ENCODE data around the gene PRIMA1.

DNA sequence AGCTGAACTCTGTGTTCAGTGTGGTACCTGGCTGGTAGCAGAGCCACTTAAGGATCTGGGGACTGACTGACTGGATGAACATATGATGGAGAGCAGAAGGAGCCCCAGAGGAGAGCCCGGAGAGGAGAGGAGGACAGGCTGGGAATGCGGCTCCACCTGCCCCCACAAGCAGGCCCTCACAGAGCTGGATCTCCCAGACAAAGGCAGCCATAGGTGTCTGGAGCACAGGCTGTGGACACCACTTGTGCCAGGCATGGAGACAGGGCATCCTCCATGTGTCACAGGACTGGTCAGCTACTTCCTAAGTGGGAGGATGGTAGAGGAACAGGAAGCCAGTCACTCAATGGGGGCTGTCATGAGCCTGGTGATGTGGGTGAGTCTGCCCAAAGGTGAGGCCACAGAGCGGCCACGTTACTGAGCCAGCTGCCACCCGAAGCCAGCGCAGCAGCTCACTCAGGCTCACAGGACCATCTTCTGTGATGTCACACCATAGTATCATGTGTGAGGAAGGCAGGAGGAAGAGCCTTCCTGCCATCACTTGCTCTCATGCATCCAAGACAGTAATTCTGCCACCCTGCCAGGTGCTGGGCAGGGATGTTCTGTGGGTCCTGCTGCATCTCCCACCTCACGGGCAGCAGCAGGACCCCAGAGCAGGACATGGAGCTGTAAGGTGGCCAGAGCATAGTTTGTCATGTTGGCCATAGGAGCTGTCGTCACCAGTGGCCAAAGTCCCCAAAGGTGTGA is 72.1 kb downstream of the PRIMA1 start:
- TF ChIP-seq POLR2AphosphoS5 (IDR thresholded peaks at IDR 0.05): no peak
- TF ChIP-seq, protein P1, sequence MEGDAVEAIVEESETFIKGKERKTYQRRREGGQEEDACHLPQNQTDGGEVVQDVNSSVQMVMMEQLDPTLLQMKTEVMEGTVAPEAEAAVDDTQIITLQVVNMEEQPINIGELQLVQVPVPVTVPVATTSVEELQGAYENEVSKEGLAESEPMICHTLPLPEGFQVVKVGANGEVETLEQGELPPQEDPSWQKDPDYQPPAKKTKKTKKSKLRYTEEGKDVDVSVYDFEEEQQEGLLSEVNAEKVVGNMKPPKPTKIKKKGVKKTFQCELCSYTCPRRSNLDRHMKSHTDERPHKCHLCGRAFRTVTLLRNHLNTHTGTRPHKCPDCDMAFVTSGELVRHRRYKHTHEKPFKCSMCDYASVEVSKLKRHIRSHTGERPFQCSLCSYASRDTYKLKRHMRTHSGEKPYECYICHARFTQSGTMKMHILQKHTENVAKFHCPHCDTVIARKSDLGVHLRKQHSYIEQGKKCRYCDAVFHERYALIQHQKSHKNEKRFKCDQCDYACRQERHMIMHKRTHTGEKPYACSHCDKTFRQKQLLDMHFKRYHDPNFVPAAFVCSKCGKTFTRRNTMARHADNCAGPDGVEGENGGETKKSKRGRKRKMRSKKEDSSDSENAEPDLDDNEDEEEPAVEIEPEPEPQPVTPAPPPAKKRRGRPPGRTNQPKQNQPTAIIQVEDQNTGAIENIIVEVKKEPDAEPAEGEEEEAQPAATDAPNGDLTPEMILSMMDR (IDR thresholded peaks at IDR 0.05): no peak
- TF ChIP-seq POLR2A (IDR thresholded peaks at IDR 0.05): no peak
- no peak for TF ChIP-seq EP300 (IDR thresholded peaks at IDR 0.05)
